Fibroblast of lung (primary cell): ENCODE results near the gene ARHGAP35. TPM values are rescaled to one million over a fixed set of nuclear protein-coding genes. Genes with fewer than 3 reads are reported as not detected.

Experiments
- DNase-seq, 2 donors: peaks; one replicate each; pipeline versions ENCODE4 v3.0.0 to v3.0.0-alpha.2; 2010; ENCODE audit warnings: low read depth in 2 of 2
- H2AFZ ChIP-seq: 2 replicates; pipeline ENCODE4 v1.5.1; 2012; ENCODE audit warnings: low read length, control low read depth, inconsistent platforms
- H3K27ac ChIP-seq: 2 replicates; pipeline ENCODE4 v1.5.1; 2011; ENCODE audit warnings: low read length, control low read depth; ENCODE audit not compliant: insufficient read depth
- H3K27me3 ChIP-seq: 2 replicates; pipeline ENCODE4 v1.5.1; 2011; ENCODE audit warnings: mild to moderate bottlenecking, low read length; ENCODE audit not compliant: control insufficient read depth, insufficient read depth
- H3K36me3 ChIP-seq: 2 replicates; pipeline ENCODE4 v1.5.1; 2011; ENCODE audit warnings: low read length; ENCODE audit not compliant: control insufficient read depth, insufficient read depth
- H3K4me1 ChIP-seq: 2 replicates; pipeline ENCODE4 v1.5.1; 2011; ENCODE audit warnings: low read length; ENCODE audit not compliant: control insufficient read depth, insufficient read depth; ENCODE audit errors: extremely low read depth
- H3K4me2 ChIP-seq: 2 replicates; pipeline ENCODE4 v1.5.1; 2011; ENCODE audit warnings: low read length, control low read depth; ENCODE audit not compliant: insufficient read depth; ENCODE audit errors: extremely low read depth
- H3K4me3 ChIP-seq, 4 experiments: fragments of 200-600 bp in 1 of 4; sonication (generic) in 1 of 4; replicated peaks in 1 of 4; 2 replicates each; pipeline ENCODE4 v1.5.1; 2011 to 2016; ENCODE audit warnings: low read length in 4 of 4, low read depth in 3 of 4, mild to moderate bottlenecking in 3 of 4, control low read depth in 2 of 4, inconsistent platforms in 1 of 4, mixed read lengths in 1 of 4; ENCODE audit not compliant: insufficient read depth in 1 of 4; ENCODE audit errors: control extremely low read depth in 1 of 4
- H3K79me2 ChIP-seq: 2 replicates; pipeline ENCODE4 v1.5.1; 2012; ENCODE audit warnings: mild to moderate bottlenecking, low read length, inconsistent platforms; ENCODE audit not compliant: control insufficient read depth, insufficient read depth
- H3K9ac ChIP-seq: 2 replicates; pipeline ENCODE4 v1.5.1; 2011; ENCODE audit warnings: mild to moderate bottlenecking, low read length, control low read depth; ENCODE audit not compliant: insufficient read depth
- H3K9me3 ChIP-seq: 2 replicates; pipeline ENCODE4 v1.5.1; 2012; ENCODE audit warnings: low read depth, low read length; ENCODE audit not compliant: control insufficient read depth, insufficient read depth
- H4K20me1 ChIP-seq: 2 replicates; pipeline ENCODE4 v1.5.1; 2011; ENCODE audit warnings: low read length; ENCODE audit not compliant: control insufficient read depth, insufficient read depth; ENCODE audit errors: extremely low read depth
- EZH2 ChIP-seq: IDR thresholded peaks from 2 replicates; pipeline ENCODE4 v1.5.1; 2012; ENCODE audit warnings: low read length, control low read depth, mild to moderate bottlenecking; ENCODE audit errors: missing control alignments
- polyA plus RNA-seq, 2 donors: library from polyadenylated mRNA; depleted of rRNA in 1 of 2; stranded (reverse) in 1 of 2; unstranded in 1 of 2; fragments of >200 nt; gene quantifications; 2 replicates each; pipeline ENCODE4 v1.2.1, GENCODE V29; 2011 to 2012; ENCODE audit warnings: missing spikeins in 1 of 2
- total RNA-seq: library from RNA; depleted of rRNA; stranded (reverse); fragments of >200 nt; gene quantifications from 2 replicates; pipeline ENCODE4 v1.2.1, GENCODE V29; 2014
- TF ChIP-seq, protein P1 (sequence below), 2 donors: IDR thresholded peaks in 1 of 2; conservative IDR thresholded peaks in 1 of 2; 1 replicate in 1 of 2; 2 replicates in 1 of 2; pipeline ENCODE4 v1.5.1; 2011 to 2012; ENCODE audit warnings: low read length in 2 of 2, control low read depth in 1 of 2, inconsistent platforms in 1 of 2, low read depth in 1 of 2, mild to moderate bottlenecking in 1 of 2

ARHGAP35 gene
- total and polyA plus RNA-seq, 2 donors (not counting 1 experiment from before 2014, with no cell fraction given), result 26.0 to 47.6 TPM

DNA sequence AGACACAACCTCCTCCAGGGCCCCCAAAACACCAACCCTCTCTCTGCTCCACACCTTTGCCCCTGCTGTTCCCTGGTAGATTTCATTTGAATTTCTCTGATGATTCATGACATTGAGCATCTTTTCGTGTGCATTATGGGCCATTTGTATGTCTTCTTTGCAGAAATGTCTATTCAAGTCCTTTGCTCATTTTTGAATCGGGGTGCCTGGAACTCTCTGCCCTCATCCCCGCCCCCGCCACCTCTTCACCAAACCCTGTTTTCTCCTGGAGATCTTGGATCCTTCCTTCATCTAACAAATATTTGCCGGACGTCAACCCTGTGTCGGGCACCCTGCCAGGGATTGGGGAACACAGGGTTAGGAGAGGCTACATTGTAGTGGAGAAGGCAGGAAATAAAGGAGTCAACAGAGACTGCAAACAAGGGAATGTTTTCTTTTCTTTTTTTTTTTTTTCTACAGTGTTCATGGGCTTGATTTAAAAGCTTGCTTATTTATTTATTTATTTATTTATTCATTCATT is 46.9 kb upstream of the ARHGAP35 start:
- no peaks in the 10 kb centered on the region for H3K4me1 ChIP-seq
- H3K4me2 ChIP-seq, result no peak overlapping the region
- H3K27ac ChIP-seq, result no peak overlapping the region
- H3K27me3 ChIP-seq, result no peaks in the 10 kb centered on the region
- TF ChIP-seq EZH2, result no peak
- TF ChIP-seq, protein P1, sequence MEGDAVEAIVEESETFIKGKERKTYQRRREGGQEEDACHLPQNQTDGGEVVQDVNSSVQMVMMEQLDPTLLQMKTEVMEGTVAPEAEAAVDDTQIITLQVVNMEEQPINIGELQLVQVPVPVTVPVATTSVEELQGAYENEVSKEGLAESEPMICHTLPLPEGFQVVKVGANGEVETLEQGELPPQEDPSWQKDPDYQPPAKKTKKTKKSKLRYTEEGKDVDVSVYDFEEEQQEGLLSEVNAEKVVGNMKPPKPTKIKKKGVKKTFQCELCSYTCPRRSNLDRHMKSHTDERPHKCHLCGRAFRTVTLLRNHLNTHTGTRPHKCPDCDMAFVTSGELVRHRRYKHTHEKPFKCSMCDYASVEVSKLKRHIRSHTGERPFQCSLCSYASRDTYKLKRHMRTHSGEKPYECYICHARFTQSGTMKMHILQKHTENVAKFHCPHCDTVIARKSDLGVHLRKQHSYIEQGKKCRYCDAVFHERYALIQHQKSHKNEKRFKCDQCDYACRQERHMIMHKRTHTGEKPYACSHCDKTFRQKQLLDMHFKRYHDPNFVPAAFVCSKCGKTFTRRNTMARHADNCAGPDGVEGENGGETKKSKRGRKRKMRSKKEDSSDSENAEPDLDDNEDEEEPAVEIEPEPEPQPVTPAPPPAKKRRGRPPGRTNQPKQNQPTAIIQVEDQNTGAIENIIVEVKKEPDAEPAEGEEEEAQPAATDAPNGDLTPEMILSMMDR (conservative IDR thresholded peaks at IDR 0.05 in 1 of 2, IDR thresholded peaks at IDR 0.05 in 1 of 2; ENCODE audit: low read depth in 1 of 2, low read length in 2 of 2), result no peak
- peak; percentile 44 to 75 for DNase-seq
- no peak overlapping the region for H3K9ac ChIP-seq
- no peak overlapping the region for H3K4me3 ChIP-seq
- no peaks in the 10 kb centered on the region for H3K79me2 ChIP-seq
- no peaks in the 10 kb centered on the region for H4K20me1 ChIP-seq
- H2AFZ ChIP-seq, result no peak overlapping the region
- H3K9me3 ChIP-seq, result no peaks in the 10 kb centered on the region
- no peaks in the 10 kb centered on the region for H3K36me3 ChIP-seq

DNA sequence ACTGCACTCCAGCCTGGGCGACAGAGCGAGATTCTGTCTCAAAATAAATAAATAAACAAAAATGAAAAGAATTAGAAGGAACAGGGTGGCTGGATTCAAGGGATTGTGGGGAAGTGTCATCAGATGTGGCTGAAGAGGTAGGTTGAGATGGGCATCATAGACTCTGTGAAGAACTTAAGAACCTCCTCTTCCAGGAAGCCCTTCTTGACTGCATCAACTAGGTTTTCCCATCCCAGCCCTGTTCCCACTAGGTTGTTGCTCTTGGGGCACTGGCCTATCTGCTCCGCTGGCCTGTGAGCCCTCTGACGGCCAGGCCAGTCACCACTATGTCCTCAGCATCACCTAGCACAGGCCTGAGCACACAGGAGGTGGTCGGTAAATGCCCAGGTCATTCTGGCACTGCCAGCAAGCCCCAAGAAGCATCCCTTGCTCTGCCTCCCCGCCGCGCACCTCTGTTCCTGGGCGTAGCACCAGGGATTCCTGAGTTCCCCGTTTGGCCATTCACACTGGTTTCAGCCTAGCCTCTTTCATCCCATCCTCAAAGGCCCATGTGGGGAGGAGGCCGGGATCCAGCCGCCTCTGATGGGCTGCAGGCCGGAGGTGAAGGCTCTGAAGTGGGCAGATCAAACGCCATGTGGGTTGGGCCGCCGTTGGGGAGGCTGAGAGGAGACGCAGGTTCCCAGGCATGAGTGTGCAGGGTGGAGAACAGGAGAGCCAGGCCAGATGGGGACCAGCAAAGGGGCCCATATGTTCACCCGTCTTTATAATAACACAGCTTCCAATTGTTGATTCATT is 44.8 kb upstream of the ARHGAP35 start:
- Histone ChIP-seq H3K4me3 (no peak overlapping the region), H3K9ac (no peak overlapping the region), H2AFZ (no peak overlapping the region), H3K27ac (no peak overlapping the region), H3K27me3 (no peaks in the 10 kb centered on the region), H3K79me2 (no peaks in the 10 kb centered on the region), H3K4me1 (no peaks in the 10 kb centered on the region), H3K36me3 (no peaks in the 10 kb centered on the region), H4K20me1 (no peaks in the 10 kb centered on the region), H3K4me2 (no peak overlapping the region), H3K9me3 (no peaks in the 10 kb centered on the region)
- no peak for TF ChIP-seq EZH2
- TF ChIP-seq, protein P1 (conservative IDR thresholded peaks at IDR 0.05 in 1 of 2, IDR thresholded peaks at IDR 0.05 in 1 of 2; ENCODE audit: low read depth in 1 of 2, low read length in 2 of 2), result no peak
- no peak for DNase-seq

DNA sequence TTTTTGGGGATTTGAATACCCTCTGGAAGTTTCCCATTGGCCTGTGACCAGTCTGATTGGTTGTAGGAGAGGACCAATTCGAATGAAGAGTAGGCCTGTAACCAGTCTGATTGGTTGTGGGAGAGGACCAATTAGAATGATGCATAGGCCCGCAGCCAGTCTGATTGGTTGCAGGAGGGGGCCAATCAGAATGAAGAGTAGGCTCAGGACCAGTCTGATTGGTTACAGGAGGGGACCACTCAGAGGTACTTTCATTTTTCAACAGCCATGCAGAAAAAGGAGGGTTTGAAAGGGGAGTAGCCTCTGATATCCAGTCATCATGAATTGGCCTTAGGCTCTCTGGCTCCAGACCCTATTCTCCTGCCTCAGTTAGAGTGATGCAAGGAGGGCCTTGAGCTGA is 42.0 kb upstream of the ARHGAP35 start:
- Histone ChIP-seq H3K9me3 (no peaks in the 10 kb centered on the region), H3K79me2 (no peaks in the 10 kb centered on the region), H3K27ac (no peak overlapping the region), H3K36me3 (no peaks in the 10 kb centered on the region), H3K9ac (no peak overlapping the region), H4K20me1 (no peaks in the 10 kb centered on the region), H3K4me3 (no peak overlapping the region), H3K4me1 (no peaks in the 10 kb centered on the region), H3K4me2 (no peak overlapping the region), H2AFZ (no peak overlapping the region), H3K27me3 (no peaks in the 10 kb centered on the region)
- DNase-seq, result peak; percentile 10 to 38
- TF ChIP-seq, protein P1 (conservative IDR thresholded peaks at IDR 0.05 in 1 of 2, IDR thresholded peaks at IDR 0.05 in 1 of 2; ENCODE audit: low read depth in 1 of 2, low read length in 2 of 2), result no peak
- TF ChIP-seq EZH2, result no peak
